HG02763 (cell line): ENCODE data around the gene AKR1B15.
"Not testable (repeated sequence)": the region's sequence is repeated elsewhere in the genome, so short reads cannot be mapped to it uniquely, and the experiment has no call there.

Source experiments
- ATAC-seq: cut with Tn5 transposase; IDR thresholded peaks from one replicate; pipeline ENCODE4 v1.9.1; 2021; ENCODE audit warnings: mild to moderate bottlenecking, moderate library complexity; ENCODE audit not compliant: unreplicated experiment

Gene AKR1B15

DNA sequence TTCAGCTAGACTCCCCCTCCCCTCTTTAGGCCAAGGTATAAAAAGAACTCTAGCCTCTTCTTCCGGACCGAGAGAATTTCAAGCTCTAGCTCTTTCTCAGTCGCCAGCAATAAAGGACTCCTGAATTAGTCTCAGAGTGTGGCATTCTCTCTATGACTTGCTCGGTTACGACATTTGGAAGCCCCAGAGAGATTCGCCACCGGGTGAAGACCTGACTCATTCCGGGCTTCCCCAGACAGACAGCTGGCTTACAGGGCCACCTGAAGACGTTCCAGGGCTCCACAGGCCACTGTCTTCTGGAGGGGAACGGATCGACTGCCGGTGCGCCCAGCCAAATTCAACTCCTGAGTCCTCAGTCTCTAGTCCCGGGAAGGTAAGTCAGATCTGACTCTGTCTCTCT is at the start of gene AKR1B15:
TSS of gene AKR1B15 (plus strand) at position 234 of the 400 bp plus-strand sequence. CDS start 15,510 bp downstream, outside the sequence.
- ATAC-seq: peak; percentile 94

DNA sequence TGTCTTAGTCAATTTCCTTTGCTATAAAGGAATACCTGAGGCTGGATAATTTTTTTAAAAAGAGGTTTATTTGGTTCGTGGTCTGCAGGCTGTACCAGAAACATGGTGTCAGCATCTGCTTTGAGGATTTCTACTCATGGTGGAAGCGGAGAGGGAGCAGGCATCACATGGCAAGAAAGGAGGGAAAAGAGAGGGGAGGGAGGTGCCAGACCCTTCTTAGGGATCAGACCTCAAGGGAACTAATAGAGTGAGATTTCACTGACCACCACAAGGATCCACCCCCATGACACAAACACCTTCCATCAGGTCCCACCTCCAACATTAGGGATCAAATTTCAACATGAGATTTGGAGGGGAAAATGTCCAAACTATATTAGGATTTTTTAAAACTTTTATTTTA is 48.5 kb upstream of the AKR1B15 start:
- no peak for ATAC-seq

DNA sequence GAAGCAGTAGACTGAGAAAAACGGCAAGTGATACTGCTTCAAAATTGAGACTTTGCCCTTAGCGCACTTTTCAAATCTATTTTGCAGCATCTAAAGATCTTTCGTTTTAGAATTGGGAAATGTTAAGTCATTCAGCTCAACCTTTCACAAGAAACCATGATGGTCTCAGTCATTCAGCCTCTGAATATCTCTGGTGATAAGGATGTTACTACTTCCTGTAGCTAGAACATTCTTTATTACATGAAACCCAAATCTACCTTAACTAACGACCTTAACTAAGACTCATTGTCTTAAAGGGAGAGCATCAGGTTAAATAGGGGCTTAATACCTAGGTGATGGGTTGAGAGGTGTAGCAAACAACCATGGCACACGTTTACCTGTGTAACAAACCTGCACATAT is 47.9 kb upstream of the AKR1B15 start:
- ATAC-seq: no peak

DNA sequence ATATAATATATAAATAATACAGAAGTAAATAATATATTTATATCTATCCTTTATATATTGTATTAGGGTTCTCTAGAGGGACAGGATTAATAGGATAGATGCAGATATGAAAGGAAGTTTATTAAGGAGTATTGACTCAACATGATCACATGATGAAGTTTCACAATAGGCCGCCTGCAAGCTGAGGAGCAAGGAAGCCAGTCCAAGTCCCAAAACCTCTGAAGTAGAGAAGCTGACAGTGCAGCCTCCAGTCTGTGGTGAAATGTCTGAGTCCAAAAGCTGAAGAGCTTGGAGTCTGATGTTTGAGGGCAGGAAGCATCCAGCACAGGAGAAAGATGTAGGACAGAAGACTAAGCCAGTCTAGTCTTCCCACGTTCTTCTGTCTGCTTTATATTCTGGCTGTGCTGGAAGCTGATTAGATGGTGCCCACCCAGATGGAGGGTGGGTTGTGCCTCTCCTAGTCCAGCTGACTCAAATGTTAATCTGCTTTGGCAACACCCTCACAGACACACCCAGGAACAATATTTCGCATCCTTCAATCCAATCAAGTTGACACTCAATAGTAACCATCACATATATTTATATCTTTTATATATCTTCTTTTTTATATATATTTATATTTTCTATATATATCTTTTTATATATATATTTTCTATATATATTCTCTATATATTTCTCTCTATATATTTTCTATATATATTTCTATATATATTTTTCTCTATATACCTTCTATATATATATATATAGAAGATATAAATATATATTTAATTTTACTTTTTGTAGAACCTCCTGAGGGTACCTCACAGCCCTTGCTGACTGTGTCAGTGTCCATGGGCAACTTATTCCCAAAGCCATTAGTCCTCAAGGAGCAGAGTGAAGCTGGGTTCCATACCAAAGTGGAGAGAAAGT is 46.2 kb upstream of the AKR1B15 start:
- ATAC-seq: no peak

DNA sequence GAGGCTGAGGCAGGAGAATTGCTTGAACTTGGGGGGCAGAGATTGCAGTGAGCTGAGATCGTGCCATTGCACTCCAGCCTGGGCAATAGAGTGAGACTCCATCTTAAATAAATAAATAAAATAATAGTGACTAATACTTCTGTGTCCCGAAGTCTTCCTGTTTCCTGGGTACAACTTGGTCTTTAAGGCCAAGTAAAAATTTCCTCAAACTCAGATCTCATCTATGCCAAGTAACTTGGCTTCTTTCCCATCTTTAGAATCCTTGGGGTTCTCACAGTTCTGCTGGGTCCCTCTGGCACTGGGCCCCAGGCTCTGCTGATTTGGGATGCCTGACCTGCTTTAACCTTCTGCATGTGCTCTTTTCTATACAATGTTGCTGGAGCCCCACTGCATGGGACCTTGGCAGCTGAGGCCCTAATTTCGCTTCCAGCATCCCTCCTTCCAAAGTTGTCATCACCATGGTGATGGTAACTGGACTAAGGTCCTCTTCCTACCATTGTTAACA is 44.2 kb upstream of the AKR1B15 start:
- ATAC-seq: no peak

DNA sequence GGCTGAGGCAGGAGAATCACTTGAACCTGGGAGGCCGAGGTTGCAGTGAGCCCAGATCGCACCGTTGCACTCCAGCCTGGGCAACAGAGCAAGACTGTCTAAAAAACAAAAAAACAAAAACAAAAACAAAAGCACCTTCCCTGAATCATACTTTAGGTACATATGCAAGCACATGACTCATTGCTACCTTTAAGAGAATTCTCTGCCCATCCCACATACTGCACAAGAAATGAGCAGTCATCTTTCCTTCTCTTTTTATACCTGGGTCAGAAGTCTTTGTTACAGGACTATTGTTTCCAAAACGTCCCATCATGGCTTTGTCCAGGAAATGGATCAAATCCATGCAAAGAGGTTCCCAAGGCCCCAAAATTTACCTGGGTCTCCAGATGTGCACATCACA is 43.1 kb upstream of the AKR1B15 start:
- no peak for ATAC-seq

DNA sequence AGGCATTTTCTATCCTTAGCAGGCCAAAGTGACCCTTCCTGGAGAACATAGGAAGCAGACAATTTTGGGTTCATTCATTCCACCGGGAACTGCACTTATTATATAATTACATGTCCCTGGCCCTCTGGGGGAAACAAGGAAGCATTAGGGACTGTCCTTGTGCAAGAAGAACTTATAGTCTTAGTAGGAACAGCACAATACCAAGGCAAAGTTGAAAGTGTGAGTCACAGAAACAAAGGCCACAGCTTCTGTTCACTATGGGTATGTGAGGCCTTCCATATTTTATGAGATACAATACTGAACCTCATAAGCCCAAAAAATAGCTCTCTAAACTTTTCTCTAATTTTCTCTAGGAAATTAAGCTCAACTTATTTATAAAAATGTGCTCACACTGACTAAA is 39.9 kb upstream of the AKR1B15 start:
- ATAC-seq: no peak

DNA sequence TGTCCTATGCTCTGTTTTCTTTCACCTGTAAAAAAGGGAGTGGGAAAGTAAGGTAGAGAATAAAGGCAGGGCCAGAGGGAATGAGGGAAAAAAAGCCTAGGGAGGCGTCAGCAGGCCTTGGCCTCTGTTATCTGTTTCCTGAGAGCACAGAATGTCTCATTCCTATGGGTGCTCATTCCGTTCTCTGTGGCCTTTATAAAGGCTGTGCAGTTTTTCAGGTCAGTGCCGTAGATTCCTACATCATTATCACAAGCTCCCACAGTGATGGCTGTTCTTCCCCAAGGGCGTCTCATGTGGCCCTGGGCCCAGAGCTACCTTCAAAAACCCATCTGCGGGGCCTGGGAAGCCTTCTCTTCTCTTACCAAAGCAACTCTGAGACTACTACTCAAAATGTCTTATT is 38.3 kb upstream of the AKR1B15 start:
- ATAC-seq: no peak

DNA sequence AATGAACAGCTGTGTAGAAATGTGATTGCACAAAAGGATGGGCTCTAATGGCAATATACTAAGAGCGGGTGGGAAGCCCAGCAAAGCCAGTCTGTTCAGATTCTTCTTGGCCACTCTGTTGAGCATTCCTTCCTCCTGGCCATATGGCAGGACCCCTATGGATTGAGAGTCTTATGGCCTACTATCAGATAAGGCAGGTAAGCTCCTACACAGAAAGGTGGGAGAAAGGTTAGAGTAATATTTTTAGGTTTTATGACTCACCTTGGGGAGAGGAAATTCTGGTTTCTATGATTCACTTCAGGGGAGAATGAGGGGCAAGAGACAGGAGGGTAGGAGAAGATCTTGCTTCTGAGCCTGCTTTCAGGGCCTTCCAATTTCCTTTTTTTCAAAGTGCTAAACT is 36.6 kb upstream of the AKR1B15 start:
- ATAC-seq: no peak

DNA sequence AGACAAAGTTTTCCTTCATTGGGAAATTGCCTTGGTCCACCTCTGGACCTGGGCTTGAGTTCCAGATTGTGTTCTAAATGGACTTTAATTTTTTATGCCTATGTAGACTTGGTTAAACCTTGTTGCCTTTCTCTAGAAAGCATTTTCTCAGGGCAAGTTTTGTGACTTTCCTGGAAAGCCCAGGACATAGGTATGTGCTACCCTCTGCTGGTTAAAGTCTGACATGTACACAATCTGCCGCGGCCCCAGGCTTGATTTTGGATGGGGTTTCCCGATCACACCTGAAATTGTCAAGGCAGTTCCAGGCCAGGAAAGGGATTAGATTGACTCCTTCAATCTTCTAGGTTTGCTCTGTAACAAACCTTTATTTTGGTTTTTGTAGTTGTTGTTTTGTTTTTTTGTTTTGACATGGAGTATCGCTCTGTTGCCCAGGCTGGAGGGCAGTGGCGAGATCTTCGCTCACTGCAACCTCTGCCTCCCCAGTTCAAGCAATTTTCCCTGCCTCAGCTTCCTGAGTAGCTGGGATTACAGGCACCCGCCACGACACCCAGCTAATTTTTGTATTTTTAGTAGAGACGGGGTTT is 35.6 kb upstream of the AKR1B15 start:
- ATAC-seq: no peak

DNA sequence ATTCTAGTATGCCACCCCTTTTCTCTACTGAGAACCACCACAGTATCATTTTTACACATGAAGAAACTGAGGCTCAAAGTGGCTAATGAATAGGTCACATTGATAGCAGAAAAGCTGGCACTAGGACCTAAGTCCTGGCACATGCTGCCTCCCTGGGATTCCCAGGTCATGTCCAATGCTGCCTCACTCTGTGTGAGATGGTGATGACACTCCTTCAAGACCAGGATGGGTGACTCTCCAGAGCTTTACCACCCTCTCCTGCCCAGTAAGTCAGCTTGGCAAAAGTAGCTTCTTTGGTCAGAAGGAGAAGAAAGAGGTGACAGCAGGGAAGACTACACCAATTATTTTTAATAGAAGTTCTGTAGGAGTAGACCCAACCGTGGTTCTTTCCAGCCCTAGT is 34.8 kb upstream of the AKR1B15 start:
- no peak for ATAC-seq

DNA sequence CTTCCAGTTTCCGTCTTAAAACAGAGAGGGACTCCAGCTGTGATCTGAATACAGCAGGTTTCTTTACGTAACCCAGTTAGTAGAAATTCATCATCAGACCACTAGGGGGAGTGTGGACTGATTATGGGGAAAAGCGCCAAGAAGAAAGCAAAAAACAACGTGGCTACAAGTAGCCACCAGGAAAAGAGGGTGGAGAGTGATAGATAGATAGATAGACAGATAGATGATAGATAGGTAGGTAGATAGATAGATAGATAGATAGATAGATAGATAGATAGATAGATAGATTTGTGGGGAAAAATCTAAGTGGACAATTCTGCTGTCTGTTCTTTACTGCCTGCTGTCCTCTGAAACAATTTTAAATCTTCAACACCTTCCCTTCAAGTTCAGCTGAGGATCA is 34.2 kb upstream of the AKR1B15 start:
- ATAC-seq: no peak

DNA sequence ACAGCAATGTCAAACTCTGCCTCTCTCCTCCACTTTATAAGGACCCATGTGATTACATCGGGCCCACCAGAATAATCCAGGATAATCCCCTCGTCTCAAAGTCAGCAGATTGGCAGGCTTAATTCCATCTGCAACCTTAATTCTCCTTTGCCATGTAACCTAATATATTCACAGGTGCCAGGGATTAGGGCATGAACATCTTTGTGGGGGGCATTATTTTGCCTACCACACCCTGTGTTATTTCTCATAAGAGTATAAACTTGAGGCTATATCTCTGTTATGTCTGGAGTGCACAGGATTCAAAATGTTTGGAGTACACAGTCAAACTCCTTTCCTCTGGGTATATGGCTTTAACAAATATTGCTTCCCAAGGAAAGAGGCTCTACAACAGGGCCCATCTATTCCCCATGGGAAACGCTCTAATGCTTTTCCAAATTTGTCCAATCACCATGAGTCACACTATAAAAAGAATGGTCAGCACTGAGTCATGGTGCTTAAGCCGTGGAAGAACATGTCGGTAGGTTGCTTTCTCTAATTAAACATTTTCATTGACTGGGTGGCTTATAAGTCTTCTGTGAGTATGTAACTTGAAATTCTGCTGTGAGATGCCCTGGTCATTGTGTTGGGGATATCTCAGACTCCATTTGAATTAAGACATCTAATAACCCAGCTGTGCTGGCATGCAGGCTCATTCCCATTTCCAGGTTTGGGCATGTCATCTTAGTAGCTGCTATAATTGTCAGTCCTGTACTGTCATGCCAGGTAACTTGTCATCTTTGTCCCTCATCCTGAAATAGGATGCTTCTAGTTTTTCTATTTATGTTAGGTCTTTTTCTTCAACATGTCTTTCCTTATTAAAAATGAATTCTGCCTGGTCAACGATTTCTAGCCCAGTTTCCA is 33.1 kb upstream of the AKR1B15 start:
- ATAC-seq: no peak

DNA sequence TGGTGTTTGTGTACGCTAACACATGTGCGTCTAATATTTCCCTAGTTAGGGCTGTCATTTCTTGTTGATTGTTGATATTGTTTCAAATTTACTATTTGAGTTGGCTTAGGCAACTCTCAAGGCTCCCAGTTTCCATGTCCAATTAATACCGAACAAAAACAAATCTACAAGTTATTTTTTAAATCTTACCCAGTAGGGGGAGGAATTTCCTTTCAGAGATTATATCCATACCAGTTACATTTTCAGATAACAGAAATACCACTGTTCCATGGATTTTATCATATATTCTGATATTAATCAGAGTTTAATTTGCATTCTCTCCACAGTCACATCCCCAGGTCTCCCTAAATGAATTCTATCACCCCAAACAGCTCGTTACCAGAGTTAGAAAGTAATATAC is 28.8 kb upstream of the AKR1B15 start:
- ATAC-seq: no peak

DNA sequence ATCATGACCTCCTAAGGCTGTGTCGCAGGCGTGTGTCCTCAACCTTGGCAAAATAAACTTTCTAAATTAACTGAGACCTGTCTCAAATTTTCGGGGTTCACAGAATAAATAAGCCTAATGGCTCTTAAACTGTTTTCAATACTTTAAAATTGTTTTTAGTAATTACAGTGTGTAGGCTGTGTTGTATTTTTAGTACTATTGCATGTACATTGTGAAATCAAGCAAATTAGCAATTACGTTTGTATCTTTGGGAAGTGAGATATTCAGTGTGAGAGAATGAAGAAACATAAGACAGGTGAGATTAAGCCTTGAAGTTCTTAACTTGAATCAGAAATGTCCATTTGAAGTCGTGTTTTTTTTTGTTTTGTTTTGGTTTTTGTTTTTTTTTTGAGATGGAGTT is 26.3 kb upstream of the AKR1B15 start:
- no peak for ATAC-seq

DNA sequence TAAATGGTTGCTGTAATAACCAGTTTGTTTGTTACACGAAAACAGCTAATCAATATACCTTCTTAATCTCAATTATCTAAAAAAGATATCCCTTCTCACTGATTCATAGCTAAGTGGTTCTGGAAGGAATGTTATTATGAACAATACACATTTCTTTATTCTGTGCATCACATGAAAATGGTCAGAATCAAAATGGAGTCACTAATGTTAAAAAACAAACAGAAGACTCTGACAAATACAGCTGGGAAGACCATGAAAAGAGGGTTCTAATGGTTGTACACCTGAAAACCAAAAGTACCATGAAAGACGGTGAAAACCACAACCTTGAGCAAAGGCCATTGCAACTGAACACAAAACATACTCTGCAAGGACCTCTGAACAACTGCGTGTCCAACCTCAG is 23.5 kb upstream of the AKR1B15 start:
- ATAC-seq: not testable (repeated sequence)

DNA sequence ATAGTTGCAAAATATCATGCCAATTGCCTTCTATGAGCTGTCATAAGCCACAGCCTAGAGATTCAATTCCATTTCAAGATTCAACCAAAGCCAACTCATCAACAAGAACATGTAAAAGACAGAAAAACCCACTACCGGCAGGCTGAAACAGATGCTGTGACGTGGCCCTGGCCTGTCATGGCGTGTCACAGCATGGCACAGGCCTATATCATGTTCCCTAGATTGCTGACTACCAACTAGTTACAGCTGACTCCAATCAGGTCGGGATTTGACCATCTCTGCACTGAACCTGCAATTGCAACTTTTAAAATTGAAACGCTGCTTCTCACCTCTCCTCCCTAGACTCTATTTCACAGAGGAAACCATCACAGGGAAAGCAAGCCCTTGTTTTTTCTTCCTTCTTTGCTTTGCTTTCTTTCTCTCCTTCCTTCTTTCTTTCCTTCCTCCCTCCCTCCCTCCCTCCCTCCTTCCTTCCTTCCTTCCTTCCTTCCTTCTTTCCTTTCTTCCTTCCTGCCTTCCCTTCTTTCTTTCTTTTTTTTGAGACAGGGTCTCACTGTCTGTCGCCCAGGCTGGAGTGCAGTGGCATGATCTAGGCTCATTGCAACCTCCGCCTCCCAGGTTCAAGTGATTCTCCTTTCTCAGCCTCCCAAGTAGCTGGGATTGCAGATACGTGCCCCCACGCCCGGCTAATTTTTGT is 22.2 kb upstream of the AKR1B15 start:
- ATAC-seq: not testable (repeated sequence)

DNA sequence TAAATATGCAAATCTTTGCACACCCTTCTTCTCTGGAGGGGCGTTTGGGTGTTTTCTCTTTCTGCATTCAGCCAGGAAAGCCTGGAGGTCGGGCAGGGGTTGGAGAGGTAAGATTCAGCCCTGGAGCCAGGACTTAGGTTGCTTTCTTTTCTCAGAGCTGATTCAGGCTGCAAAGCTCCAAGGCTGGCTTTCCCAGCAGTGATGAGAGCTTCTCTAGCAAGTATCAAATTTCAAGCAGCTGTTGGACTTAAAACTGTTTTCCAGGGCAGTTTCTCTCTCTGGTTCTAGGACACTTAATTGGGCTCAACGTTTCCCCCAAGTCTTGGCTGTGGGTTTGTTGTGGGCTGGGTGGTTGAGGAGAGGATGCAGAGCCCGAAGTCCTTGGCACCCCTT is 20.9 kb upstream of the AKR1B15 start:
- no peak for ATAC-seq

DNA sequence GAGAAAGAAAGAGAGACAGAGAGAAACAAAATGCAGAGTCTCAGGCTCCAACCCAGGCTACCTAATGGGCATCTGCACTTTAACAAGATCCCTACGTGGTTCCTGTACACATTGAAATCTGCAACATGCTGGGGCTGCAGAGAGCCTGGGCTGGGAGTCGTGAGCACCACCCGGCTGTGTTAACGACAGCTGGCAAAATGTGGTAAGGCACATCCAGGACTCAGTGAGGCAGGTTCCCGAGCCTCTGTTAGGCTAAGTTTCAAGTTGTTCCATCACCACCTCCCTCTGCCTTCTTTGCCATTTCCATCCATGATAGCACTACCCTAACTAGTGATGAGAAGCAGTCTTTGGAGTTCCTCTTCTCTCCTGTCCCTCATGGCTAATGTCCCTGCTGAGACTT is 20.2 kb upstream of the AKR1B15 start:
- no peak for ATAC-seq

DNA sequence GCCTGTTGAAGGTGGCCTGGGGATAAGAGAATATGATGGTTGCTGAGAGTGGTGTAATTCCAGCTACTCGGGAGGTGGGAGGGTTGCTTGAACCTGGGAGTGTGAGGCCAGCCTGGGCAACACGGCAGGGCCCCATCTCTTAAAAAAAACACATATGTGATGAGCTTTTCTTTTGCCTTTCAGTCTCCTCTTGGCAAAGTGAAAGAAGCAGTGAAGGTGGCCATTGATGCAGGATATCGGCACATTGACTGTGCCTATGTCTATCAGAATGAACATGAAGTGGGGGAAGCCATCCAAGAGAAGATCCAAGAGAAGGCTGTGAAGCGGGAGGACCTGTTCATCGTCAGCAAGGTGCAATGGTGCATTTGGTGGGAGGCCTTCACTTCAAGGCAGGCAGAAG is 18.4 kb upstream of the AKR1B15 start:
- ATAC-seq: no peak
